Caco-2 (cell line): ENCODE data around the gene MRPL12. TPM values are rescaled to one million over a fixed set of nuclear protein-coding genes. Genes with fewer than 3 reads are reported as not detected.

Experiments
- BruUV-seq: library from RNA; stranded (reverse); fragments of 400-500 nt; replicated peaks from 2 replicates; lab custom pipeline; 2021; lab: Mats Ljungman, UMichigan
- CTCF ChIA-PET: fragments of 300-600 bp; sonication (Branson Sonifier 250); formaldehyde crosslinking; loops from one replicate; lab custom pipeline; 2022; ENCODE audit warnings: antibody characterized with exemption; lab: Charles Lee
- POLR2A ChIA-PET: fragments of 300-600 bp; sonication (Branson Sonifier 250); formaldehyde crosslinking; loops from one replicate; lab custom pipeline; 2022; ENCODE audit warnings: antibody characterized with exemption; lab: Charles Lee
- DNase-seq, 2 experiments: peaks; one replicate each; pipeline versions ENCODE4 v3.0.0 to v3.0.0-alpha.2; 2020 to 2022
- H3K27me3 ChIP-seq: replicated peaks from 2 replicates; pipeline ENCODE4 v1.6.0; 2011; ENCODE audit warnings: low read length; ENCODE audit not compliant: control insufficient read depth, insufficient read depth
- H3K36me3 ChIP-seq: 2 replicates; pipeline ENCODE4 v1.5.1; 2011; ENCODE audit warnings: low read length; ENCODE audit not compliant: control insufficient read depth, insufficient read depth
- H3K4me1 ChIP-seq: fragments of 250-450 bp; sonication (Bioruptor Pico); 2 replicates; pipeline ENCODE4 v1.5.1; 2020; ENCODE audit warnings: mild to moderate bottlenecking
- H3K4me3 ChIP-seq: 2 replicates; pipeline ENCODE4 v1.5.1; 2011; ENCODE audit warnings: low read depth, mild to moderate bottlenecking, control low read depth, low read length
- H3K9me3 ChIP-seq: fragments of 250-450 bp; sonication (Bioruptor Pico); 2 replicates; pipeline ENCODE4 v1.5.1; 2020; ENCODE audit warnings: mild to moderate bottlenecking, moderate library complexity
- H3K27ac Mint-ChIP-seq: one replicate; pipeline ENCODE4 v1.8.0; 2022; ENCODE audit warnings: mixed read lengths; ENCODE audit not compliant: unreplicated experiment
- H3K27me3 Mint-ChIP-seq: one replicate; pipeline ENCODE4 v1.8.0; 2022; ENCODE audit warnings: mixed read lengths; ENCODE audit not compliant: insufficient read depth, unreplicated experiment
- H3K36me3 Mint-ChIP-seq: one replicate; pipeline ENCODE4 v1.8.0; 2022; ENCODE audit warnings: mild to moderate bottlenecking, mixed read lengths; ENCODE audit not compliant: insufficient read depth, unreplicated experiment
- H3K4me1 Mint-ChIP-seq: one replicate; pipeline ENCODE4 v1.8.0; 2022; ENCODE audit warnings: low read depth, mixed read lengths; ENCODE audit not compliant: unreplicated experiment
- H3K4me3 Mint-ChIP-seq: one replicate; pipeline ENCODE4 v1.8.0; 2022; ENCODE audit warnings: mild to moderate bottlenecking, moderate library complexity, mixed read lengths; ENCODE audit not compliant: unreplicated experiment
- H3K9me3 Mint-ChIP-seq: one replicate; pipeline ENCODE4 v1.8.0; 2022; ENCODE audit warnings: mixed read lengths; ENCODE audit not compliant: unreplicated experiment
- intact Hi-C: fragments of 100-400 bp; cut with micrococcal nuclease; formaldehyde crosslinking; loops from one replicate; pipeline ENCODE4 v1.10.0; 2022; ENCODE audit not compliant: unreplicated experiment
- total RNA-seq: library from RNA; stranded (reverse); gene quantifications from 2 replicates; pipeline ENCODE4 v1.2.3, GENCODE V29; 2022
- TF ChIP-seq, protein P1 (sequence below), 2 experiments: fragments of 200-600 bp in 1 of 2; IDR thresholded peaks; 1 replicate in 1 of 2; 2 replicates in 1 of 2; pipeline versions ENCODE4 v1.5.1 to v1.8.0; 2011 to 2022; ENCODE audit warnings: antibody characterized with exemption in 1 of 2, control low read depth in 1 of 2, inconsistent platforms in 1 of 2, low read depth in 1 of 2, low read length in 1 of 2, mild to moderate bottlenecking in 1 of 2, moderate library complexity in 1 of 2; ENCODE audit not compliant: insufficient read depth in 1 of 2, severe bottlenecking in 1 of 2, unreplicated experiment in 1 of 2

Gene MRPL12
- total RNA-seq, 1 experiment from 2014 or later, result 164 TPM

DNA sequence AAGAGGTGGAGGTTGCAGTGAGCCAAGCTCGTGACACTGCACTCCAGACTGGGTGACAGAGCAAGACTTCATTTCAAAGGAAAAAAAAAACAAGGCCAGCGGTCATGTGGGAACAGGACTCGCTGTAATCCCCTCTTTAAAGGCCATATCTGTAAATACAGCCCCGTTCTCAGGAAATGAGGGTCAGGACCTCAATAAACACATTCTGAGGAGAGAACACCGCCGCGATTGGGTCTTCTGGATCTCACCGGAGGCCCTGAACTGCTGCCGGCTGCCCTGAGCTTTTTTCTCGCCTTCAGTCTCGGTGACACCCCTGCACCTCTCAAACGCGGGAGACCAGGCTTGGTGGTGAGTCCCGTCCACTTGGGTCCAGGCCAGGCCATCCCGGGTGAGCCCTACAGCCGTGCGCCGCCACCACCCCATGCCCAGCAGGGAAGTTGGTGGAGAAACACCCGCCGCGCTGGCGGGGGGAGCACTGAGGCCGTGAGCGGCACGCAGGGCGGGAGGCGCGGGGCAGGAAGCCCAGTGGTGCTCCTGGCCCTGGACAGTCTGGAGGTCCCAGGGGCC lies 37.3 kb downstream of the MRPL12 start:
- CTCF ChIA-PET, result interaction anchor here (0.7 kb wide), 1 partner anchor 136 kb away, joined by 3 read pairs; no protein-coding TSS in a partner anchor
- Mint-ChIP-seq H3K36me3 (no peaks in the 10 kb centered on the region), H3K27ac (no peak overlapping the region), H3K4me3 (no peak overlapping the region), H3K9me3 (no peaks in the 10 kb centered on the region), H3K4me1 (no peaks in the 10 kb centered on the region), H3K27me3 (no peaks in the 10 kb centered on the region)
- TF ChIP-seq, protein P1, sequence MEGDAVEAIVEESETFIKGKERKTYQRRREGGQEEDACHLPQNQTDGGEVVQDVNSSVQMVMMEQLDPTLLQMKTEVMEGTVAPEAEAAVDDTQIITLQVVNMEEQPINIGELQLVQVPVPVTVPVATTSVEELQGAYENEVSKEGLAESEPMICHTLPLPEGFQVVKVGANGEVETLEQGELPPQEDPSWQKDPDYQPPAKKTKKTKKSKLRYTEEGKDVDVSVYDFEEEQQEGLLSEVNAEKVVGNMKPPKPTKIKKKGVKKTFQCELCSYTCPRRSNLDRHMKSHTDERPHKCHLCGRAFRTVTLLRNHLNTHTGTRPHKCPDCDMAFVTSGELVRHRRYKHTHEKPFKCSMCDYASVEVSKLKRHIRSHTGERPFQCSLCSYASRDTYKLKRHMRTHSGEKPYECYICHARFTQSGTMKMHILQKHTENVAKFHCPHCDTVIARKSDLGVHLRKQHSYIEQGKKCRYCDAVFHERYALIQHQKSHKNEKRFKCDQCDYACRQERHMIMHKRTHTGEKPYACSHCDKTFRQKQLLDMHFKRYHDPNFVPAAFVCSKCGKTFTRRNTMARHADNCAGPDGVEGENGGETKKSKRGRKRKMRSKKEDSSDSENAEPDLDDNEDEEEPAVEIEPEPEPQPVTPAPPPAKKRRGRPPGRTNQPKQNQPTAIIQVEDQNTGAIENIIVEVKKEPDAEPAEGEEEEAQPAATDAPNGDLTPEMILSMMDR (IDR thresholded peaks at IDR 0.05; ENCODE audit: insufficient read depth in 1 of 2, low read depth in 1 of 2, low read length in 1 of 2, severe bottlenecking in 1 of 2, unreplicated experiment in 1 of 2), result no peak
- no peak for DNase-seq
- no peaks in the 10 kb centered on the region for H3K9me3 ChIP-seq
- H3K4me3 ChIP-seq, result no peak overlapping the region
- BruUV-seq, result no TSS peak
- intact Hi-C loops, result no loop called here
- POLR2A ChIA-PET, result no interaction called here
- H3K36me3 ChIP-seq, result no peaks in the 10 kb centered on the region
- H3K4me1 ChIP-seq, result peaks cover 3% of the 10 kb centered on the region; the same call in 1 of the 2 replicates
- H3K27me3 ChIP-seq, result no peaks in the 10 kb centered on the region

DNA sequence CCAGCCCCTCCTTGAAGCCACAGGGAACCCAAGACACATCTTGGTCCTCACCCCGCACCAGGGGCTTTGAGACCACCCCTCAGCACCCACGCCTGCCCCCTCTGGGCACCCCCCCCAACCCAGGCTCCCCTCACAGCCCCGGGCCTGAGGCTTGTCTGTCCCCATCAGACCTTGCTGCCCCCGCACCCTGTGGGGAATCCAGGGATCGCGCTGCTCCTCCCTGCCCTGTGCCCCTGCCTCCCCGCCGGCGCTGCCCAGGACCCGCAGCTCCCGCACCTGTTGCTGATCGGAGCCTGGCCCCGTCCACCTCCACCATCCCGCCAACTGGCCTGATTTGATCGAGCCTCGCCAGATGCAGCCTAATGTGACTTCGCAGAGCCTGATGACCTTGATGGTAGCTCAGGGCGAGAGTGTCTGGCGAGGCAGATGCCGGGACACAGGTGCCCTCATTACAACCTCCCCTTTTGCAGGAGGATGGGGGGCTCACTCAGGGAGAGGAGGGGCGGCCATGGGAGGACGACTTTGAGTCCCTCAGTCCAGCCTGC lies 38.0 kb downstream of the MRPL12 start:
- intact Hi-C loops, result no loop called here
- no peaks in the 10 kb centered on the region for H3K4me1 Mint-ChIP-seq
- Histone ChIP-seq H3K9me3 (no peaks in the 10 kb centered on the region), H3K4me1 (no peaks in the 10 kb centered on the region), H3K4me3 (no peak overlapping the region), H3K36me3 (no peaks in the 10 kb centered on the region), H3K27me3 (no peaks in the 10 kb centered on the region)
- no TSS peak for BruUV-seq
- no peaks in the 10 kb centered on the region for H3K27me3 Mint-ChIP-seq
- TF ChIP-seq, protein P1 (IDR thresholded peaks at IDR 0.05; ENCODE audit: insufficient read depth in 1 of 2, low read depth in 1 of 2, low read length in 1 of 2, severe bottlenecking in 1 of 2, unreplicated experiment in 1 of 2), result no peak
- ChIA-PET CTCF (no interaction called here), POLR2A (no interaction called here)
- H3K9me3 Mint-ChIP-seq, result no peaks in the 10 kb centered on the region
- H3K4me3 Mint-ChIP-seq, result no peak overlapping the region
- H3K36me3 Mint-ChIP-seq, result no peaks in the 10 kb centered on the region
- DNase-seq, result no peak
- no peak overlapping the region for H3K27ac Mint-ChIP-seq

DNA sequence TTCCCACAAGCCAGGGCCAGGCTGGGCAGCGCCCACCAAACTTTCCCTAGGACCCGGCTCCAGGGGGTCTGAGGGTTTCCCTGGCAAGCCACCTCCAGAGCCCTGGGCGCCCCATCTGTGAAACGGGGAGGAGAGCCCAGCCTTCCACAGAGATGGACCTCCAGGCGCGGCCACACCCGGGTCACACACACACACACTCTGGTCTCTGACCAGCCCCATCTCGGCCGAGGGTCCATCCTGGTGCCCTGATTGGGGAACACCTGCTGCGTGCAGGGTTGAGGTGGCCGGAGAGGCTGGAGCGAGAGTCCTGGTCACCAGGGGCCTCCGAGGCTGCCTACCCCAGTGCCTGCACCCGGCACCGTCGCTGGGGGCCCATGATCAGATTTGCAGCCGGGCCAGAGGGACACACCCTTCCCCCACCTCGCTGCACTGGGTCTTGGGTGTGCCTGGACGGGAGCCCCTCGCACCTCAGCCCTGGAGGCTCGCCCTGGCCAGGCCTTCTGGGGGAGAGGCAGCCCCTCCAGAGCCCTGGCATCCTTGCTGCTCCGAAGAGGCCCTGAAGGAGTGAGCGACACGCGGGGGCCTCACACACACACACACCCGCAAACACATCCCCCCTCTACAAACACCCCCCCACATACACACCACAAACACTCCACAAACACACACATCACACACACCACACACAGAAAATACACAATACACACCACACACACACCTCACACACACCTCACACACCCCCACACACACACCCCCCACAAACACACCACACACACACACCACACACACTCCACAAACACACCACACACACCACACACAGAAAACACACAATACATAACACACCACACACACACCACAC lies 38.7 kb downstream of the MRPL12 start:
- Mint-ChIP-seq H3K4me1 (no peaks in the 10 kb centered on the region), H3K4me3 (no peak overlapping the region), H3K9me3 (no peaks in the 10 kb centered on the region), H3K27me3 (no peaks in the 10 kb centered on the region), H3K27ac (no peak overlapping the region), H3K36me3 (no peaks in the 10 kb centered on the region)
- CTCF ChIA-PET, result no interaction called here
- Histone ChIP-seq H3K27me3 (no peaks in the 10 kb centered on the region), H3K4me1 (no peaks in the 10 kb centered on the region), H3K4me3 (no peak overlapping the region), H3K36me3 (no peaks in the 10 kb centered on the region), H3K9me3 (no peaks in the 10 kb centered on the region)
- no TSS peak for BruUV-seq
- no peak for DNase-seq
- POLR2A ChIA-PET, result no interaction called here
- intact Hi-C loops, result no loop called here
- TF ChIP-seq, protein P1 (IDR thresholded peaks at IDR 0.05; ENCODE audit: insufficient read depth in 1 of 2, low read depth in 1 of 2, low read length in 1 of 2, severe bottlenecking in 1 of 2, unreplicated experiment in 1 of 2), result no peak
